Measurements from ENCODE around the gene RAD51B. TPM values are rescaled to one million over a fixed set of nuclear protein-coding genes. Genes with fewer than 3 reads are reported as not detected.

Gene RAD51B
- total RNA-seq, 1 experiment from 2014 or later: 23.3 TPM

GRCh38 chr14:68528040-68528687 is 708.6 kb downstream of the RAD51B start:
- H3K27ac ChIP-seq (ENCODE audit: low read depth, low read length, poor library complexity, severe bottlenecking): no peak overlapping the region
- H3K36me3 ChIP-seq (ENCODE audit: insufficient read depth, low read length, poor library complexity, severe bottlenecking): no peaks in the 10 kb centered on the region
- no peaks in the 10 kb centered on the region for H3K27me3 ChIP-seq (replicated peaks; ENCODE audit: insufficient read depth, low read depth, low read length, poor library complexity)
- DNase-seq (ENCODE audit: low spot score): no peak
- TF ChIP-seq EZH2 (IDR thresholded peaks at IDR 0.05; ENCODE audit: borderline replicate concordance, low read depth, low read length, poor library complexity, severe bottlenecking): no peak
- TF ChIP-seq, protein P1, sequence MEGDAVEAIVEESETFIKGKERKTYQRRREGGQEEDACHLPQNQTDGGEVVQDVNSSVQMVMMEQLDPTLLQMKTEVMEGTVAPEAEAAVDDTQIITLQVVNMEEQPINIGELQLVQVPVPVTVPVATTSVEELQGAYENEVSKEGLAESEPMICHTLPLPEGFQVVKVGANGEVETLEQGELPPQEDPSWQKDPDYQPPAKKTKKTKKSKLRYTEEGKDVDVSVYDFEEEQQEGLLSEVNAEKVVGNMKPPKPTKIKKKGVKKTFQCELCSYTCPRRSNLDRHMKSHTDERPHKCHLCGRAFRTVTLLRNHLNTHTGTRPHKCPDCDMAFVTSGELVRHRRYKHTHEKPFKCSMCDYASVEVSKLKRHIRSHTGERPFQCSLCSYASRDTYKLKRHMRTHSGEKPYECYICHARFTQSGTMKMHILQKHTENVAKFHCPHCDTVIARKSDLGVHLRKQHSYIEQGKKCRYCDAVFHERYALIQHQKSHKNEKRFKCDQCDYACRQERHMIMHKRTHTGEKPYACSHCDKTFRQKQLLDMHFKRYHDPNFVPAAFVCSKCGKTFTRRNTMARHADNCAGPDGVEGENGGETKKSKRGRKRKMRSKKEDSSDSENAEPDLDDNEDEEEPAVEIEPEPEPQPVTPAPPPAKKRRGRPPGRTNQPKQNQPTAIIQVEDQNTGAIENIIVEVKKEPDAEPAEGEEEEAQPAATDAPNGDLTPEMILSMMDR (conservative IDR thresholded peaks at IDR 0.05; ENCODE audit: low read depth, low read length): no peak
- ChIA-PET POLR2A (ENCODE audit: low non-redundant PET) (no interaction called here), CTCF (no interaction called here)
- intact Hi-C loops (cut with micrococcal nuclease; ENCODE audit: unreplicated experiment): no loop called here
- no TSS peak for BruUV-seq (replicated peaks)
- no peak overlapping the region for H3K4me3 ChIP-seq (ENCODE audit: low read depth, low read length, poor library complexity, severe bottlenecking)
- H3K9me3 ChIP-seq (ENCODE audit: low read depth, low read length, poor library complexity, severe bottlenecking): peaks cover 22% of the 10 kb centered on the region
- peaks cover 1% of the 10 kb centered on the region for H3K4me1 ChIP-seq (ENCODE audit: insufficient read depth, low read length, poor library complexity, severe bottlenecking)

- Histone ChIP-seq H3K4me1 (ENCODE audit: insufficient read depth, low read length, poor library complexity, severe bottlenecking) (no peaks in the 10 kb centered on the region), H3K4me3 (ENCODE audit: low read depth, low read length, poor library complexity, severe bottlenecking) (no peak overlapping the region), H3K9me3 (ENCODE audit: low read depth, low read length, poor library complexity, severe bottlenecking) (peaks cover 22% of the 10 kb centered on the region), H3K27ac (ENCODE audit: low read depth, low read length, poor library complexity, severe bottlenecking) (no peak overlapping the region), H3K27me3 (replicated peaks; ENCODE audit: insufficient read depth, low read depth, low read length, poor library complexity) (no peaks in the 10 kb centered on the region), H3K36me3 (ENCODE audit: insufficient read depth, low read length, poor library complexity, severe bottlenecking) (no peaks in the 10 kb centered on the region)
- no peak for DNase-seq (ENCODE audit: low spot score)
- BruUV-seq (replicated peaks): no TSS peak
- ChIA-PET POLR2A (ENCODE audit: low non-redundant PET) (no interaction called here), CTCF (no interaction called here)
- TF ChIP-seq, protein P1 (conservative IDR thresholded peaks at IDR 0.05; ENCODE audit: low read depth, low read length): no peak
- no peak for TF ChIP-seq EZH2 (IDR thresholded peaks at IDR 0.05; ENCODE audit: borderline replicate concordance, low read depth, low read length, poor library complexity, severe bottlenecking)
- intact Hi-C loops (cut with micrococcal nuclease; ENCODE audit: unreplicated experiment): no loop called here
These were observed 710.9 kb downstream of the RAD51B start for GRCh38 chr14:68530443-68530842.

- Histone ChIP-seq H3K27me3 (replicated peaks; ENCODE audit: insufficient read depth, low read depth, low read length, poor library complexity) (no peaks in the 10 kb centered on the region), H3K27ac (ENCODE audit: low read depth, low read length, poor library complexity, severe bottlenecking) (no peak overlapping the region), H3K36me3 (ENCODE audit: insufficient read depth, low read length, poor library complexity, severe bottlenecking) (no peaks in the 10 kb centered on the region), H3K4me1 (ENCODE audit: insufficient read depth, low read length, poor library complexity, severe bottlenecking) (no peaks in the 10 kb centered on the region), H3K9me3 (ENCODE audit: low read depth, low read length, poor library complexity, severe bottlenecking) (peaks cover 22% of the 10 kb centered on the region), H3K4me3 (ENCODE audit: low read depth, low read length, poor library complexity, severe bottlenecking) (no peak overlapping the region)
- no TSS peak for BruUV-seq (replicated peaks)
- DNase-seq (ENCODE audit: low spot score): no peak
- CTCF ChIA-PET: no interaction called here
- intact Hi-C loops (cut with micrococcal nuclease; ENCODE audit: unreplicated experiment): no loop called here
- POLR2A ChIA-PET (ENCODE audit: low non-redundant PET): no interaction called here
- TF ChIP-seq, protein P1 (conservative IDR thresholded peaks at IDR 0.05; ENCODE audit: low read depth, low read length): no peak
- TF ChIP-seq EZH2 (IDR thresholded peaks at IDR 0.05; ENCODE audit: borderline replicate concordance, low read depth, low read length, poor library complexity, severe bottlenecking): no peak
These were observed 712.9 kb downstream of the RAD51B start for GRCh38 chr14:68532496-68532895.

Measured in A673 (cell line).